Effector memory CD8-positive, alpha-beta T cell (primary cell): Measurements from ENCODE around the gene CYP1A2.

Source experiments
- ATAC-seq: fragments of 150-1000 bp; cut with Tn5 transposase; replicated peaks from 2 replicates; pipeline ENCODE4 v1.10.0; 2021; ENCODE audit warnings: mild to moderate bottlenecking, moderate library complexity
- DNase-seq, 3 experiments: peaks; one replicate each; pipeline ENCODE4 v3.0.0; 2021
- H3K27ac Mint-ChIP-seq, 2 donors: one replicate each; pipeline ENCODE4 v1.8.0; 2022; ENCODE audit warnings: mild to moderate bottlenecking in 2 of 2, mixed read lengths in 2 of 2, moderate library complexity in 2 of 2
- H3K27me3 Mint-ChIP-seq, 2 donors: one replicate each; pipeline ENCODE4 v1.8.0; 2022; ENCODE audit warnings: mixed read lengths in 2 of 2
- H3K36me3 Mint-ChIP-seq: one replicate; pipeline ENCODE4 v1.8.0; 2022; ENCODE audit warnings: mild to moderate bottlenecking, moderate library complexity, mixed read lengths; ENCODE audit not compliant: insufficient read depth
- H3K4me1 Mint-ChIP-seq, 2 donors: one replicate each; pipeline ENCODE4 v1.8.0; 2022; ENCODE audit warnings: low read depth in 2 of 2, mixed read lengths in 2 of 2
- H3K4me3 Mint-ChIP-seq, 2 donors: one replicate each; pipeline ENCODE4 v1.8.0; 2022; ENCODE audit warnings: mild to moderate bottlenecking in 2 of 2, mixed read lengths in 2 of 2, moderate library complexity in 2 of 2
- H3K9me3 Mint-ChIP-seq, 2 donors: one replicate each; pipeline ENCODE4 v1.8.0; 2022; ENCODE audit warnings: mixed read lengths in 2 of 2

CYP1A2 gene

DNA sequence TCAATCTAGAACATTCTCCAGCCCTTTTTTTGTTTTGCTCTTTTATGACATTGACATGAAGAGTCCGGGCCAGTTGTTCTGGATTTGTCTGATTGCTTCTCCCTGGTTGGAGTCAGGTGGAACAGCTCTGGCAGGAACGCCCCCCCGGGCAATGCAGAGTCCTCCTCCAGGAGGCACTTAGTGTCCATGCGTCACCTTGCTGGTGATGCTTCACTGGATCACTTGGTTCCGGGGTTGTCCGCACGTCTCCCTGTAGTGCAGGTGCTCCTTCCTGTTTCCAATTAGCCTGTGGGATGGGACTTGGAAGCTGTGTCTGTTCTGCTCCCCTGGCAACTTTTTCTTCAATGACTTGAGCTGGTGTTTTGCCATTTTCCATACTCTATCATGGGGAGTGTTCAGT lies 43.0 kb downstream of the CYP1A2 start:
- H3K27me3 Mint-ChIP-seq: no peaks in the 10 kb centered on the region
- peaks cover 80% of the 10 kb centered on the region for H3K36me3 Mint-ChIP-seq
- H3K4me1 Mint-ChIP-seq: peaks cover 75 to 82% of the 10 kb centered on the region in 2 donors
- no peak for ATAC-seq
- H3K27ac Mint-ChIP-seq: peak overlapping the region; percentile 94 to 96
- DNase-seq: no peak
- no peaks in the 10 kb centered on the region for H3K9me3 Mint-ChIP-seq
- H3K4me3 Mint-ChIP-seq: peak overlapping the region; percentile 80 to 82

DNA sequence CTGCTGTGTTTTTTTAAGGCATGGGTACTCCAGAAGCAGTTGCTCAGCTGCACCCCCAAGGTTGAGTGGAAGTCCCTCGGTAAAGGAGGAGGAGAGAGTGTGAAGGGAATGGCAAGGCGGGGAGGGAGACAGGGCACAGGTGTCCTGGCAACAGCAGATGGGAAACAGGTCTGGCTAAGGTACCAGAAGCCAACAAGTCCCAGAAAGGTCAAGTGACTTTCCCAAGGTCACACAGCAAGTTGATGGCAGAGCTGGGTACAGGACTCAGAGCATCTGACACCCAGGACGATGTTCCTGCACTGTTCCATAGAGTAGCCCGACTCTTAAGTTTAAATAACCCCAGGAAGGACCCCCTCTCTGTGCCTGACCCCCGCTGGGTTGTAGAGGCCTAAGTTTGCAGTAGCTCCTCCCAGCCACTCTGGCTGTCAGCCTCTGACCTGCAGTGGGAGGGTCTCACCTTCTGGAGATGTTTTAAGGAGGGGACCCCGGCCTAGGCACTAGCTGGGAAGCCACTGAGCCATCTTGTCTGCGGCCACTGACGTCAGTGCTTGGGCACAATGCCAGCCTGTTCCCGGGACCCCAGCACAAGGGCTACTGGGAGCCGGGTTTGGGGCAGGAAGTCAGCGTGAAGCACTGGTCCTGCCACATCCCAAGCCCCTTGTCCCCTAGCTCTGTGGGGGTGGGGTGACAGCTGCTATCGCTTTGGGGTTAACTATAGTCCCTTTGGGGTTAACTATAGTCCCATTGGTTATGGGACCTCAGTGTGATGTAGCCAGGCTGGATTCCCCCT lies 43.8 kb downstream of the CYP1A2 start:
- peak overlapping the region; percentile 80 to 82 for H3K4me3 Mint-ChIP-seq
- DNase-seq: no peak
- H3K4me1 Mint-ChIP-seq: peaks cover 75 to 82% of the 10 kb centered on the region in 2 donors
- ATAC-seq: no peak
- peaks cover 76% of the 10 kb centered on the region for H3K36me3 Mint-ChIP-seq
- no peaks in the 10 kb centered on the region for H3K27me3 Mint-ChIP-seq
- no peaks in the 10 kb centered on the region for H3K9me3 Mint-ChIP-seq
- H3K27ac Mint-ChIP-seq: peak overlapping the region; percentile 94 to 96

DNA sequence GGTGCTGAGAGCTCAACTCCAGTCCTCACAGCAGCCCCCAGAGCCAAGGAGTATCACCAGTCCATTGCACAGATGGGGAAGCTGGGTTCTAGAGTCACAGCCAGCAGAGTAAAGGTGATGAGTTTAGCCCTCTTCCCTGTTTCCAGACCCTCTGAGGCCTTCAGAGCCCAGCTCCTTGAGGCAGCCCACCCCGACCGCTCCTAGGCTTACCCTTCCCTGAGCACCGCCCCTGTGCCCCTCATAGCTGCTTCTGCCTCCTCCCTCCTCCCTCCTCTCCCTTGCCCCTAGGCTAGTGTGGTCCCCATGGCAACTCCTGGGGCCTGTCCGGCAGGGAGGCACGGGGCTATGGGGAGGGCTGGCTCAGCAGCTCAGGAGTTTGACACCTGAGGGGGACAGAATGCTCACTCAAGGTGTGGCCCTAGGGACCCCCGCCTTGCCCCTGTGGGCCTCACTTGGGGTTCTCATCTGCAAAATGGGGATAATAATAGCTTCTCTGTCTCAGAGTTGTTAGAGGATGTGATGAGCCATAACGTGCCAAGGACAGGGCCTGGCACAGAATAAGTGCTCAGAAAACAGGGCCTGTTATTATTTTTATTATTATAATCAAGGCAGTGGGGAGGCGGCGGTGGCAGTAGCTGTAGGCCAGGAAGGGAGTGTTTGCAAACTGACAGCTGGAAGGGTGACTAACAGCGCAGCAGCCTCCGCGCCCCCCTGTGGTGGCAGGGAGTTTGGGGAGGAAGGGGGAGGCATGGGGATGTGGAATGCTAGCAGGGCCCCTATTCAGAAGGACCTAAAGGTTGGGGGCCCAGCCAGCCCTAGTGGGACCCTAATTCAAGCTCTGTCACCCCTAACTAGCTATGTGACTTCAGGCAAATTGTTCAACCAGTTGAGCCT lies 44.7 kb downstream of the CYP1A2 start:
- DNase-seq: peak; percentile 73 to 79 (median 76)
- no peaks in the 10 kb centered on the region for H3K27me3 Mint-ChIP-seq
- ATAC-seq: peak; percentile 51
- peaks cover 73% of the 10 kb centered on the region for H3K36me3 Mint-ChIP-seq
- peak overlapping the region; percentile 80 to 82 for H3K4me3 Mint-ChIP-seq
- H3K4me1 Mint-ChIP-seq: peaks cover 75 to 81% of the 10 kb centered on the region in 2 donors
- H3K27ac Mint-ChIP-seq: peak overlapping the region; percentile 84 to 96
- no peaks in the 10 kb centered on the region for H3K9me3 Mint-ChIP-seq

DNA sequence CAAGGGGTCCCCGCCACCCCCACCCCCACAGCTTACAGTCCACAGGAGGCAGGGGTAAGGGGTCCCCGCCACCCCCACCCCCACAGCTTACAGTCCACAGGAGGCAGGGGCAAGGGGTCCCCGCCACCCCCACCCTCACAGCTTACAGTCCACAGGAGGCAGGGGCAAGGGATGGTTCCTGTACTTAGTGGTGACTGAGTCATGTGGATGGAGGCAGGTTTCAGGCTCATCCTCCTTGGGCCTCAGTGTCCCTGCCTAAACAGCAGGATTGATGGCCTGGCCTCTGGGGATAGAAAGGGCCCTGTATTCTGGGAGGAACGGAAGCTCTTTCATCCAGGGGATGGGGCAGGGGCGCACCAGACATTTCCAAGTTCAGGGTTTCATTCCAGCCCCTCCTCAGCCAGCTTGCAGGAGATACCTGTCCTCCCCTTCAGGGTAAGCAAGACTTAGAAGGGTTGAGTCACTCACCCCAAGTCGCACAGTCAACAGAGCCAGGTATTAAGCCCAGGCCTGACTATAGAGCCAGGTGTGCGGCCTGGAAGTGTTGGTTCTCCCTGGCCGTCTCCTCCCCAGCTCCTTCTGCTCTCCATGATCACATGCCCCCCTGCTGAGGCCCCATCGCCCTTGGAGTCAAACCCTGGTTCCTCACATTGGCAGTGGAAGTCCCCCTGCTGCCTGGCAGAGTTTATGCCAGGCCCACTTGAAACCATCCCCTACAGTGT lies 45.8 kb downstream of the CYP1A2 start:
- ATAC-seq (no peak), DNase-seq (no peak)
- Mint-ChIP-seq H3K4me3 (peak overlapping the region; percentile 71 to 79), H3K27me3 (no peaks in the 10 kb centered on the region), H3K27ac (peak overlapping the region; percentile 83 to 86), H3K9me3 (no peaks in the 10 kb centered on the region), H3K4me1 (peaks cover 72 to 77% of the 10 kb centered on the region in 2 donors), H3K36me3 (peaks cover 68% of the 10 kb centered on the region)

DNA sequence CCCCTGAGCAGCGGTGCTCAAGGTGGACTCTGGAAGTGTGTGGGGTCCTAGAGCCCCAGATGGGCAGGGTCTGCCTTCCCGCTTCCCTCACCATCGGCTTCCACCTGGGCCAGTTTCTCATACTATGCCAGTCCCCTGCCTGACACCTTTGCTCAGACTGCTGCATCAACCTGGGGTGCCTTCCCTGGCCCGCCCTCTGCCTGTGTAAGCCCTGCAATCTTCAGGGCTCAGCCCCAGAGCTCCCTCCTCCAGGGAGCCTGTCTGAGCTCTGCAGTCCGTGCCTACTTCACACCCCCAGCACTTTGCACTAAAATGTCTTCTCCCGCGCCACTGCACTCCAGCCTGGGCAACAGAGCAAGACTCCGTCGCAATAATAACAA lies 46.3 kb downstream of the CYP1A2 start:
- no peak for ATAC-seq
- Mint-ChIP-seq H3K36me3 (peaks cover 68% of the 10 kb centered on the region), H3K27ac (peak overlapping the region; percentile 83 to 86), H3K9me3 (no peaks in the 10 kb centered on the region), H3K27me3 (no peaks in the 10 kb centered on the region), H3K4me3 (peak overlapping the region; percentile 71 to 79), H3K4me1 (peaks cover 72 to 74% of the 10 kb centered on the region in 2 donors)
- no peak for DNase-seq

DNA sequence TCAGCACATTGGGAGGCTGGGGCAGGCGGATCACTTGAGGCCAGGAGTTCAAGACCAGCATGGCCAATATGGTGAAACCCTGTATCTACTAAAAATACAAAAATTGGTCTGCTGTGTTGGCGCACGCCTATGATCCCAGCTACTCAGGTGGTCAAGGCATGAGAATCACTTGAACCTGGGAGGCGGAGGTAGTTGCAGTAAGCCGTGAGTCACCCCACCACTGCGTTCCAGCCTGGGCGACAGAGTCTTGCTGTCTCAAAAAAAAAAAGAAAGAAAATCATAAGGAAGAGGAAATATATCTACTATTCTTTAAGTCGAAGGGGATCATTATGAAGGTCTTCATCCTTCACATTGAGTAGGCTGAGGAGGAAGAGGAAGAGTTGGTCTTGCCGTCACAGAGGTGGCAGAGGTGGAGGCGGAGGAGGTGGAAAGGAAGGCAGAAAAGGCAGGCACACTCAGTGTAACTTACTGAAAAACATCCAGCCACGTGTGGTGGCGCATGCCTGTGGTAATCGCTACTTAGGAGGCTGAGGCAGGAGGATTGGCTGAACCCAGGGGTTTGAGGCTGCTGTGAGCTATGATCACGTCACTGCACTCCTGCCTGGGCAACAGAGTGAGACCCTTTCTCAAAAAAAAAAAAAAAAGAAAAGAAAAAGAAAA lies 47.5 kb downstream of the CYP1A2 start:
- Mint-ChIP-seq H3K27ac (peak overlapping the region; percentile 83 to 86), H3K4me3 (peak overlapping the region; percentile 51 to 75), H3K4me1 (peaks cover 70% of the 10 kb centered on the region in 2 donors), H3K9me3 (no peaks in the 10 kb centered on the region), H3K36me3 (peaks cover 68% of the 10 kb centered on the region), H3K27me3 (no peaks in the 10 kb centered on the region)
- ATAC-seq (no peak), DNase-seq (no peak)

DNA sequence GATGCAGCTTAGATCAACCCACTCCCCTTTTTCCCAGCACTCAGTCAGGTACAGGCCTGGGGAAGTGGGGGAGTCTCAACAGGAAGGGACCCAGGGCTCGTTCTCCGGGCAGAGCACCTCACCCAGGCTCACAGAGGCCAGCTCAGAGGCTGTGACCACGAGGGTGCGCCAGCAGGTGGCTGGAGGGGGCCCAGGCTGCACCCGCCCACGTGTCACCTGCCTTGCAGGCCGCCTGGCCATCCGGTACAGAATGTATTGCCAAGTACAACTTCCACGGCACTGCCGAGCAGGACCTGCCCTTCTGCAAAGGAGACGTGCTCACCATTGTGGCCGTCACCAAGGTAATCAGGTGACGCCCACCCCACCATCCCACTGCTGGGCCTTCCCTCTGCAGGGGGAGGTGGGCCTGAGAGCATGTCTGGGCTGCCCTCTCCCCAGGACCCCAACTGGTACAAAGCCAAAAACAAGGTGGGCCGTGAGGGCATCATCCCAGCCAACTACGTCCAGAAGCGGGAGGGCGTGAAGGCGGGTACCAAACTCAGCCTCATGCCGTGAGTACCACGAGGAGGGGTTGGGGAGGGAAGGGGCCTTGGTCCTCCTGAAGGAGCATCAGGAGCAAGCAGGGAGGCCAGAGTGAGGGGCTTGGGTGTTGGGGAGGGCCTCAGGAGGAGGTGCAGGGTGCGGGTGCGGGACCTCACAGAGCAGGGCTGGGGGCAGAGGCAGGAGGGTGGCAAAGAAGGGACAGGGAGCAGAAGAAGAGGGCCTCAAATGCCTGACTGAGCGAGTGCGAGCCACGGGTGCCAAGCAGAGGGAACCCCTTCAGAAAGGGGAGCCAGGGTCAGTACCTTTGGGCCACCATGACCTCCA lies 50.0 kb downstream of the CYP1A2 start:
- Mint-ChIP-seq H3K36me3 (peaks cover 78% of the 10 kb centered on the region), H3K4me1 (peaks cover 47 to 49% of the 10 kb centered on the region in 2 donors), H3K27ac (peak overlapping the region; percentile 91 to 94), H3K9me3 (no peaks in the 10 kb centered on the region), H3K4me3 (peak overlapping the region; percentile 57 to 58), H3K27me3 (no peaks in the 10 kb centered on the region)
- no peak for ATAC-seq
- no peak for DNase-seq

DNA sequence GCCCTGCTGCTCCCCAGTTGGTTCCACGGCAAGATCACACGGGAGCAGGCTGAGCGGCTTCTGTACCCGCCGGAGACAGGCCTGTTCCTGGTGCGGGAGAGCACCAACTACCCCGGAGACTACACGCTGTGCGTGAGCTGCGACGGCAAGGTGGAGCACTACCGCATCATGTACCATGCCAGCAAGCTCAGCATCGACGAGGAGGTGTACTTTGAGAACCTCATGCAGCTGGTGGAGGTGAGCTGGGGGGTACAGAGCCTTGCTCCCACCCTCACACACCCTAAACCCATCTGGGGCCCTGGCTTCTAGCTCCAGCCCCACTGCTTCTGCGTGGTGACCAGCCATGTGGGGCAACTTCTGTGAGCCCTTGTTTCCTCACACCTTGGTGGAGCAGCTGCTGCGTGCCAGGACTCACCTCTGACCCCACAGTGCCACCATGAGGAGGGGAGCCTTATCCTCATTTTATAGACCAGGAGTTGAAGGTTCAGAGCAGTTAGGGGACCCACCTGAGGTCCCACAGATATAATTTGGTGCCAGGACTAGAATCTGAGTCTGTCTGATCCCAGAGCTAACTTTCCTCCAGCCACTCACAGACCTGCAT lies 50.7 kb downstream of the CYP1A2 start:
- peaks cover 81% of the 10 kb centered on the region for H3K36me3 Mint-ChIP-seq
- peaks cover 49% of the 10 kb centered on the region in 2 donors for H3K4me1 Mint-ChIP-seq
- no peaks in the 10 kb centered on the region for H3K9me3 Mint-ChIP-seq
- H3K27me3 Mint-ChIP-seq: no peaks in the 10 kb centered on the region
- H3K27ac Mint-ChIP-seq: peak overlapping the region; percentile 91 to 94
- no peak for DNase-seq
- peak; percentile 5 for ATAC-seq
- H3K4me3 Mint-ChIP-seq: peak overlapping the region in 1 of 2 donors; percentile 57

DNA sequence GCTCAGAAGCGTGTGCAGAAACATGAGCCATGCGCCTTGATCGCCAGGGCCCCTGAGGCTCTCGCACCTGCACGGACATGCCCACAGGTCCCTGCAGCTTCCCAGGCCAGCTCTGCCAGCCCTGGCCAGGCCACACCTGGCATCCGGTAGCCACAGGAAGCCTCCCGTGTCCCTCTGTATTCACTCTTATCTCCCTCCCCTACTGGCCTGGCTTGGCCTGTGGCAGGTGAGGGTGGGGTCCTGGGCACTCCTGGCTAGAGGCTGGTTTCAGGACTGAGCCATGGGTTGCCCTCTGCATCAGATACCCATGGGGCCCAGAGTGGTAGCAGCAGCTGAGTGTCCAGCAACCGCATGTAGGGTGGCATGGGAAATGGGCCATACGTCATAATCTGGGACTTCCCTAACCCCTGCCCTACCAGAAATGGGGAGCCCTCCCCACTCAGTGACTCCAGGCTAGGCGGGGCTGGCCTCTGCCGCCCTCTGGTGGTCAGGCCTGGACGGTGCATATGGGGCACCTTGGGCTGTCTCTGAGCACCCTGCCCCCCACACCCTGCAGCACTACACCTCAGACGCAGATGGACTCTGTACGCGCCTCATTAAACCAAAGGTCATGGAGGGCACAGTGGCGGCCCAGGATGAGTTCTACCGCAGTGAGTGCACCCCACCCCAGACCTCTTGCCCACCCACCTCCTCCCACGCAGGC lies 51.4 kb downstream of the CYP1A2 start:
- Mint-ChIP-seq H3K27ac (peak overlapping the region; percentile 91 to 94), H3K27me3 (no peaks in the 10 kb centered on the region), H3K4me3 (peak overlapping the region; percentile 51 to 57), H3K9me3 (no peaks in the 10 kb centered on the region), H3K4me1 (peaks cover 43 to 46% of the 10 kb centered on the region in 2 donors), H3K36me3 (peaks cover 75% of the 10 kb centered on the region)
- DNase-seq (peak; percentile 88 to 90 (median 89)), ATAC-seq (peak; percentile 95)

DNA sequence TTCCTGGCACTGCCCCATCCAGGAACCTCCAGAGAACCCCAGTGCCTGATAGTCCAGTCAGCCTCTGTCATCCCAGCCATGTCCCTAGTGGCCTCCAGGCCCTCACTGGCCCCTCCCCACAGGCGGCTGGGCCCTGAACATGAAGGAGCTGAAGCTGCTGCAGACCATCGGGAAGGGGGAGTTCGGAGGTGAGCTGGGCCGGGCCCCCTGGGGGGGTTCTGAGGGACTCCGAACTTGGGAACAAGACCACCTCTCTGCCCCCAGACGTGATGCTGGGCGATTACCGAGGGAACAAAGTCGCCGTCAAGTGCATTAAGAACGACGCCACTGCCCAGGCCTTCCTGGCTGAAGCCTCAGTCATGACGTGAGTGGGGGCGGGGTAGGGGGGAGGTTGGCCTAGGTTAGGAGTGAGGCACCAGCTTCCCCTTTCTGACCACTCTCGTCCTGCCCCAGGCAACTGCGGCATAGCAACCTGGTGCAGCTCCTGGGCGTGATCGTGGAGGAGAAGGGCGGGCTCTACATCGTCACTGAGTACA lies 52.0 kb downstream of the CYP1A2 start:
- Mint-ChIP-seq H3K27me3 (no peaks in the 10 kb centered on the region), H3K9me3 (no peaks in the 10 kb centered on the region), H3K27ac (peak overlapping the region; percentile 91 to 94), H3K36me3 (peaks cover 70% of the 10 kb centered on the region), H3K4me3 (no peak overlapping the region), H3K4me1 (peaks cover 37 to 41% of the 10 kb centered on the region in 2 donors)
- ATAC-seq: no peak
- no peak for DNase-seq

DNA sequence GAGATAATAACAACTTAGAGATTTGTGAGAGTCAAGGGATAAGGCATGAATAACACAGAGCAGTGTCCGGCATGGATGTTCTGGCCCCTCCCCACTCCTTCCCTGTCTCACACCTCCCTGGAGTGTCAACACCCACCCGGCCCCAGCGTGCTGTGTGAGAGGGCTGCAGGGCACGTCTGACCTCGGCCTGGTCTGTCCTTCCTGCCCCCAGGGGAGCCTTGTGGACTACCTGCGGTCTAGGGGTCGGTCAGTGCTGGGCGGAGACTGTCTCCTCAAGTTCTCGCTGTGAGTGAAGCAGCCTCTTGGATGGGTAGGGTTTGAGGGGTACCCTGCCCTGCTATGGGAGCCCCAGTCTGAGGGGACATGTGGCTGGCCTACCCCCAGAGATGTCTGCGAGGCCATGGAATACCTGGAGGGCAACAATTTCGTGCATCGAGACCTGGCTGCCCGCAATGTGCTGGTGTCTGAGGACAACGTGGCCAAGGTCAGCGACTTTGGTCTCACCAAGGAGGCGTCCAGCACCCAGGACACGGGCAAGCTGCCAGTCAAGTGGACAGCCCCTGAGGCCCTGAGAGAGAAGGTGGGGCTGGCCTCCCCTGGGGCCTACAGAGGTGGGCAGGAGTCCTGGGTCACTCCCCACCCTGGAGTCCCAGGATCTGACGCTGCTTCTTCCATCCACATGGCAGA lies 52.8 kb downstream of the CYP1A2 start:
- Mint-ChIP-seq H3K27me3 (no peaks in the 10 kb centered on the region), H3K36me3 (peaks cover 63% of the 10 kb centered on the region), H3K4me1 (peaks cover 33 to 36% of the 10 kb centered on the region in 2 donors), H3K4me3 (no peak overlapping the region), H3K27ac (peak overlapping the region in 1 of 2 donors; percentile 8), H3K9me3 (no peaks in the 10 kb centered on the region)
- ATAC-seq (no peak), DNase-seq (no peak)
